Measurements from ENCODE around the gene SYNJ2BP. TPM values are rescaled to one million over a fixed set of nuclear protein-coding genes. Genes with fewer than 3 reads are reported as not detected.
A peak's percentile ranks its signal among the peaks of the same experiment; 100 is the strongest.
"Not testable (repeated sequence)": the region's sequence is repeated elsewhere in the genome, so short reads cannot be mapped to it uniquely, and the experiment has no call there.

The SYNJ2BP gene
- total RNA-seq: 23.5 and 24.7 TPM in 2 replicates

GRCh38 chr14:70416725-70417349 lies at the start of gene SYNJ2BP:
TSS of gene SYNJ2BP (minus strand) at chr14:70417090. CDS start at chr14:70416963, 127 bp downstream.
- DNase-seq (ENCODE audit: extremely low read depth, low read depth, low spot score): peak; percentile 22

GRCh38 chr14:70454731-70455130 lies 37.8 kb upstream of the SYNJ2BP start:
- no peak for DNase-seq (ENCODE audit: extremely low read depth, low read depth, low spot score)

GRCh38 chr14:70451874-70452273 lies 35.0 kb upstream of the SYNJ2BP start, which contains the start of gene ADAM21:
TSS of gene ADAM21 (plus strand) at chr14:70452174. CDS start at chr14:70457500, 5,326 bp downstream.
- no peak for DNase-seq (ENCODE audit: extremely low read depth, low read depth, low spot score)

- DNase-seq (ENCODE audit: extremely low read depth, low read depth, low spot score): no peak
Observed at GRCh38 chr14:70448633-70449340, 31.9 kb upstream of the SYNJ2BP start.

- no peak for DNase-seq (ENCODE audit: extremely low read depth, low read depth, low spot score)
Observed at GRCh38 chr14:70442750-70443149, 25.9 kb upstream of the SYNJ2BP start.

- DNase-seq (ENCODE audit: extremely low read depth, low read depth, low spot score): no peak
Observed at GRCh38 chr14:70441641-70442040, 24.8 kb upstream of the SYNJ2BP start.

- DNase-seq (ENCODE audit: extremely low read depth, low read depth, low spot score): no peak
Observed at GRCh38 chr14:70436867-70437266, 20.0 kb upstream of the SYNJ2BP start.

GRCh38 chr14:70426555-70426954 lies 9.7 kb upstream of the SYNJ2BP start:
- not testable (repeated sequence) for DNase-seq (ENCODE audit: extremely low read depth, low read depth, low spot score)

- no peak for DNase-seq (ENCODE audit: extremely low read depth, low read depth, low spot score)
Observed at GRCh38 chr14:70425354-70425753, 8.5 kb upstream of the SYNJ2BP start.

- no peak for DNase-seq (ENCODE audit: extremely low read depth, low read depth, low spot score)
Observed at GRCh38 chr14:70422538-70422937, 5.6 kb upstream of the SYNJ2BP start.

GRCh38 chr14:70419270-70419931 lies 2.5 kb upstream of the SYNJ2BP start:
- DNase-seq (ENCODE audit: extremely low read depth, low read depth, low spot score): not testable (repeated sequence)

GRCh38 chr14:70416338-70416724 lies 559 bp downstream of the SYNJ2BP start:
- no peak for DNase-seq (ENCODE audit: extremely low read depth, low read depth, low spot score)

GRCh38 chr14:70415788-70416187 lies 1.1 kb downstream of the SYNJ2BP start:
- DNase-seq (ENCODE audit: extremely low read depth, low read depth, low spot score): no peak

- DNase-seq (ENCODE audit: extremely low read depth, low read depth, low spot score): no peak
Observed at GRCh38 chr14:70407621-70408020, 9.3 kb downstream of the SYNJ2BP start.

GRCh38 chr14:70406216-70406615 lies 10.7 kb downstream of the SYNJ2BP start:
- DNase-seq (ENCODE audit: extremely low read depth, low read depth, low spot score): not testable (repeated sequence)

GRCh38 chr14:70403335-70403734 lies 13.6 kb downstream of the SYNJ2BP start:
- DNase-seq (ENCODE audit: extremely low read depth, low read depth, low spot score): not testable (repeated sequence)

GRCh38 chr14:70401643-70402042 lies 15.2 kb downstream of the SYNJ2BP start:
- DNase-seq (ENCODE audit: extremely low read depth, low read depth, low spot score): no peak

- DNase-seq (ENCODE audit: extremely low read depth, low read depth, low spot score): no peak
Observed at GRCh38 chr14:70398706-70399431, 18.0 kb downstream of the SYNJ2BP start.

- no peak for DNase-seq (ENCODE audit: extremely low read depth, low read depth, low spot score)
Observed at GRCh38 chr14:70398280-70398679, 18.6 kb downstream of the SYNJ2BP start.

GRCh38 chr14:70397746-70398145 lies 19.1 kb downstream of the SYNJ2BP start:
- no peak for DNase-seq (ENCODE audit: extremely low read depth, low read depth, low spot score)

GRCh38 chr14:70394674-70395306 lies 22.1 kb downstream of the SYNJ2BP start:
- no peak for DNase-seq (ENCODE audit: extremely low read depth, low read depth, low spot score)
